ENCODE results near the gene GRK3.
"Not testable (repeated sequence)": the region's sequence is repeated elsewhere in the genome, so short reads cannot be mapped to it uniquely, and the experiment has no call there.

DNA sequence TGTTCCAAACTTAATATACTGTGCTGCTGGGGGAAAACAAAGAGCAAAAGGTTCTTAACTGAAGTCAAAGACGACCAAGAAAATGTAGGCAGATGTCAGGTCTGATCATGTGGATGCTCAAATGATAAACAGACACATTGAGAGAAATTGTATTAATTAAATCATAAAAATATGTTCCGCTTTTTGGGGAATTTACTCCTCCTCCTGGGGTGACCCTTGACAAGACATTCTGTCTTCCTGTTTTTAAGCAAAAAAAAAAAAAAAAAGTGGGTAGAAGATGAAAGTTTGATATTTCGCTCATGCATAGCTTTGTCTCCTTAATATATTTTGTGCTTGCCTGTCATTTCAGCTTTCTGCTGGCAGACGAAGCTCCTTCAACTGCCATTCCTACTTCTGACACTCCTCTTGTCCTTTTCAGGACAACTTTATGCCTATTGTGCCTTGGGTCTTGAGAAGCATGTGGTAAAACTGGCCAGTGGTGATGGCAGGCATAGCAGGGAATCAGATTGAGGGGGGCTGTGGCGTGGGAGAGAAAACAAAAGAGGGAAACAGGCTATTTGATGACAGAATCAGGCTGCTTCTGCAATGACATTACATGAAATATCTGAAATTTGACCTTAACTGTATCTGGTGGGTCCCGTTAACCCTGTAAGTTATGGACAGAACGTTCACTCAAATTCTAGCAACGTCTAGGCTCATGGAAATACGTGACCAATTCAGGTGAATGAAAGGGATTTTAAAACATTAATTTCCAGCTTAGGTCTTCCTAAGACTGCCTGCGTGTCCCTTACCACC is 1.3 kb upstream of the GRK3 start:
- TF ChIP-seq, protein P1, sequence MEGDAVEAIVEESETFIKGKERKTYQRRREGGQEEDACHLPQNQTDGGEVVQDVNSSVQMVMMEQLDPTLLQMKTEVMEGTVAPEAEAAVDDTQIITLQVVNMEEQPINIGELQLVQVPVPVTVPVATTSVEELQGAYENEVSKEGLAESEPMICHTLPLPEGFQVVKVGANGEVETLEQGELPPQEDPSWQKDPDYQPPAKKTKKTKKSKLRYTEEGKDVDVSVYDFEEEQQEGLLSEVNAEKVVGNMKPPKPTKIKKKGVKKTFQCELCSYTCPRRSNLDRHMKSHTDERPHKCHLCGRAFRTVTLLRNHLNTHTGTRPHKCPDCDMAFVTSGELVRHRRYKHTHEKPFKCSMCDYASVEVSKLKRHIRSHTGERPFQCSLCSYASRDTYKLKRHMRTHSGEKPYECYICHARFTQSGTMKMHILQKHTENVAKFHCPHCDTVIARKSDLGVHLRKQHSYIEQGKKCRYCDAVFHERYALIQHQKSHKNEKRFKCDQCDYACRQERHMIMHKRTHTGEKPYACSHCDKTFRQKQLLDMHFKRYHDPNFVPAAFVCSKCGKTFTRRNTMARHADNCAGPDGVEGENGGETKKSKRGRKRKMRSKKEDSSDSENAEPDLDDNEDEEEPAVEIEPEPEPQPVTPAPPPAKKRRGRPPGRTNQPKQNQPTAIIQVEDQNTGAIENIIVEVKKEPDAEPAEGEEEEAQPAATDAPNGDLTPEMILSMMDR (IDR thresholded peaks at IDR 0.05), result not testable (repeated sequence)
- not testable (repeated sequence) for TF ChIP-seq POLR2A (IDR thresholded peaks at IDR 0.05)

All from thyroid gland (tissue), 4 donors.